Astrocyte of the cerebellum (primary cell): Measurements from ENCODE around the gene CAPRIN2.

Experiments used
- DNase-seq: peaks from one replicate; pipeline ENCODE4 v3.0.0-alpha.2; 2011; ENCODE audit warnings: low read depth
- H3K4me3 ChIP-seq: 2 replicates; pipeline ENCODE4 v1.5.1; 2011; ENCODE audit warnings: mild to moderate bottlenecking, low read depth, low read length, moderate library complexity
- in situ Hi-C: cut with HindIII; loops from 2 replicates; pipeline ENCODE4 v1.10.0; 2017; ENCODE audit warnings: low sequenced_read_pairs
- TF ChIP-seq, protein P1 (sequence below): IDR thresholded peaks from 2 replicates; pipeline ENCODE4 v1.5.1; 2012; ENCODE audit warnings: low read length, low read depth, moderate library complexity, mild to moderate bottlenecking; ENCODE audit errors: missing control alignments

The CAPRIN2 gene

DNA sequence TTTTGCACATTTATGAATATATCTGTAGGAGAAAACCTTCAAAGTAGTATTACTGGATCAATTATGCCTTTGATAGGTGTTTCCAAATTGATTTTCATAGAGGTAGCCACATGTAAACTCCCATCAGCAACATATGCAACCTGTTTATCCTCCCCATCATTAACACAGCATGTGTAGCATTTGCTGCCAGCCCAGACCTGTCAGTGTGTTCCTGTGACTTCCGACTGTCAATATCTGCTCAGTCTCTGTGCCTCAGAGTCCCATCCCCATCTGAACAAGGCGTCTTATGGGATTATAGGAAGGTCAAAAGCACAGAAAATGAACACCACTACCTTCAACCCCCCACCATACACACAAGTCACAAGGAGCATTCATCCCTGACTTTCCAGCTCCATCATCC is 9.5 kb upstream of the CAPRIN2 start:
- TF ChIP-seq, protein P1, sequence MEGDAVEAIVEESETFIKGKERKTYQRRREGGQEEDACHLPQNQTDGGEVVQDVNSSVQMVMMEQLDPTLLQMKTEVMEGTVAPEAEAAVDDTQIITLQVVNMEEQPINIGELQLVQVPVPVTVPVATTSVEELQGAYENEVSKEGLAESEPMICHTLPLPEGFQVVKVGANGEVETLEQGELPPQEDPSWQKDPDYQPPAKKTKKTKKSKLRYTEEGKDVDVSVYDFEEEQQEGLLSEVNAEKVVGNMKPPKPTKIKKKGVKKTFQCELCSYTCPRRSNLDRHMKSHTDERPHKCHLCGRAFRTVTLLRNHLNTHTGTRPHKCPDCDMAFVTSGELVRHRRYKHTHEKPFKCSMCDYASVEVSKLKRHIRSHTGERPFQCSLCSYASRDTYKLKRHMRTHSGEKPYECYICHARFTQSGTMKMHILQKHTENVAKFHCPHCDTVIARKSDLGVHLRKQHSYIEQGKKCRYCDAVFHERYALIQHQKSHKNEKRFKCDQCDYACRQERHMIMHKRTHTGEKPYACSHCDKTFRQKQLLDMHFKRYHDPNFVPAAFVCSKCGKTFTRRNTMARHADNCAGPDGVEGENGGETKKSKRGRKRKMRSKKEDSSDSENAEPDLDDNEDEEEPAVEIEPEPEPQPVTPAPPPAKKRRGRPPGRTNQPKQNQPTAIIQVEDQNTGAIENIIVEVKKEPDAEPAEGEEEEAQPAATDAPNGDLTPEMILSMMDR, result no peak
- no peak for DNase-seq
- in situ Hi-C loops, result no loop called here
- no peak overlapping the region for H3K4me3 ChIP-seq

DNA sequence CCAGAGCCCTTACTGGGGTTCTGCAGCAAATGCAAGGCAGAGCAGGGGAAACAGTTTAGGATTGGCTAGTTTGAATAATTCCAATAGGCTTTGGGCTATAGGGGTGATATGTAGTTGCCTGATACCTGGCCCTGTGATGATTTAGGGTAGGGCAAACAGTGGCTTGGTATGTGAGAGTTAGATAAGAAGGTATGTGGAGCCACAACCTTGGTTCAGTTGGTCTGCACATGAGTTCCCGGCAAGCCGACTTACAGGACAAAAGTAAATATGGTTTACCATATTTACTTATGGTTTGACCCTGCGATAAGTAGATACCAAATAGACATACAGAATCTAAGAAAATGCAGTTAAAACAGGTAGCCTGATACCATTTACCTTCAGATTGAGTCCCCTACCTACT is 8.3 kb upstream of the CAPRIN2 start:
- TF ChIP-seq, protein P1, result no peak
- no peak overlapping the region for H3K4me3 ChIP-seq
- in situ Hi-C loops, result no loop called here
- DNase-seq, result no peak

DNA sequence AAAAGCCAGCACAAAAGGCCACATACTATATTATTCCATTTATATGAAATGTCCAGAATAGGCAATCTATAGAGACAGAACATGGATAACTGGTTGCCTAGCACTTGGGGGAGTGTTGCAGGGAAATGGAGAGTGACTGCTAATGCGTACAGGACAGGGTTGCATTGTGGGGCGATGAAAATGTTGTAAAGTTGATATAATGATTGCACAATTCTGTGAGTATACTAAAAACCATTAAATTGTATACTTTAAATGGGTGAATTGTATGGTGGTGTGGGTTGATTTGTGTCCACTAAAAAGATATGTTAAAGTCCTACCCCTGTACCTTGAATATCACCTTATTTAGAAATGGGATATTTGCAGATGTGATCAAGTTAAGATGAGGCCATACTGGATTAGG is 7.0 kb upstream of the CAPRIN2 start:
- in situ Hi-C loops, result no loop called here
- no peak for DNase-seq
- TF ChIP-seq, protein P1, result no peak
- no peak overlapping the region for H3K4me3 ChIP-seq

DNA sequence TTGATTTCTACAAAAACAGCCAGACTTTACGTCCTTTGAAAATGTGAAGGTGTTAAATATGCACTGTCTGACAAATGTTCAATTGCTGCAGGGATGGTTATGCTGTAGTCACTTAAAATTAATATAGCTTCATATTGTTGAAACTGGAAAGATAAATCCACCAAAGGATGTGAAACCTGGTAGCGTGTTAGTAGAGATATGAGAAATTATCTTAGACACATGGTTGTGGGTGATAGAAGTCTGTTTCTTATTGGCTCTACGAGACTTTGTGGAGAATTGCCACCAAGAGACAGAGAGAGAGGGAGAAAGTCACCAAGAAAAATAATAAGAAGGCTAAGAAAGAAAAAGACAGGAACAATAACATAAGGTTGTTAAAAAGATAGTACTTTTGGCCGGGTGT is 2.6 kb upstream of the CAPRIN2 start:
- in situ Hi-C loops, result no loop called here
- DNase-seq, result no peak
- TF ChIP-seq, protein P1, result no peak
- H3K4me3 ChIP-seq, result no peak overlapping the region

DNA sequence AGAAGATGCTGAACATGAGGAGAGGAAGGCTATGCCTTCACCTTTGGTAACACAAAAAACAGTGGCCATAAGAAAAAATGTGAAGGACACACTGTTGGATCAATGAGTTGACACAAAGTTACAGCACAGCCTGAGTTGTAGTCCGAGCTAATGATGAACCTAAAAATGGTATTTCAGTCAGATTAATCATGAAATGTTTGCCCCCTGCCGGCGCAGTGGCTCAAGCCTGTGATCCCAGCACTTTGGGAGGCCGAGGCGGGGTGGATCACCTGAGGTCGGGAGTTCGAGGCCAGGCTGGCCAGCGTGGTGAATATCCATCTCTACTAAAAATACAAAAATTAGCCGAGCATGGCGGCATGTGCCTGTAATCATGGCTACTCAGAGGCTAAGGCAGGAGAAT is 1.3 kb upstream of the CAPRIN2 start:
- DNase-seq, result no peak
- no peak overlapping the region for H3K4me3 ChIP-seq
- TF ChIP-seq, protein P1, result no peak
- in situ Hi-C loops, result no loop called here

DNA sequence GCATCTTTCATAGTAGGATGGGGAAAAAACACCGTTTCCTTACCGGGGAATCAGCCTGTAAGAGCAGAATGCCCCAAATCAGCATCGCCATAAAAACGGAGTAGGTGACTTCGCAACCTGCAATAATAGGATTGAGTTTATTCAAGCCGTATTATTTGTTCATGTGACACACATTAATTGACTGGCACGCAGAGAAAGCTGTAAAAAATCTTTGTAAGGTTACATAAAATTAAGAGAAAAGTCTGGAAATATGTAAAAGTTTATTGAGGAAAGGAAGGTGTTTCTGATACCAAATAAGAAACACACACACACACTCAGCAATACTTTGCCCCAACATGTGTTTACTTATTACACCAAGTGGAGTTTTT is 628 bp upstream of the CAPRIN2 start:
- DNase-seq, result no peak
- TF ChIP-seq, protein P1, result no peak
- in situ Hi-C loops, result no loop called here
- H3K4me3 ChIP-seq, result peak overlapping the region; percentile 79

DNA sequence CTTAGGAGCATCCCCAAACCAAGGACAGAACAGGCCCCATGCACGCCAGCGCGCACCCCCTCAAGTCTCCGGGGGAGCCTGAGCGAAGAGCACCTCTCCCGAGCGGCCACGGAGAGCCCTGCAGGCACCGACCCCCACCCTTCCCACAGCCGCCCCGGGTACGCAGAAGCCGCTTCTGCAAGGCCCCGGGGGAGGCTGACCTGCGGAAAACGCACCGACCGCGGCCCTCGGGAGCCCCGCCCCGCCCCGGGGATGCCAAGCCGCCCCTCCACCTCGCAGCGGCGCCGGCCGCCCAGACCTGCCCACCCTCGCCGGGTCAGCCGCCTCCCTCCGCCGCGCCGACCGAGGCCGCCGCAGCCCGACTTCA is 385 bp downstream of the CAPRIN2 start:
- TF ChIP-seq, protein P1, result no peak
- no peak for DNase-seq
- peak overlapping the region; percentile 79 for H3K4me3 ChIP-seq
- in situ Hi-C loops, result no loop called here
